Thyroid gland (tissue), 4 donors: Measurements from ENCODE around the gene CAMLG.

ENCODE experiments used
- POLR2A ChIP-seq, 2 donors: fragments of 450-650 bp; IDR thresholded peaks; one replicate each; pipeline ENCODE4 v1.6.1; 2017; ENCODE audit warnings: antibody characterized with exemption in 2 of 2, mild to moderate bottlenecking in 2 of 2, moderate library complexity in 1 of 2
- TF ChIP-seq, protein P1 (sequence below), 6 experiments: fragments of 200-600 bp in 3 of 6; fragments of 450-650 bp in 3 of 6; sonication (generic) in 3 of 6; IDR thresholded peaks; one replicate each; pipeline ENCODE4 v1.5.1; 2016 to 2019; ENCODE audit warnings: antibody characterized with exemption in 6 of 6, mild to moderate bottlenecking in 2 of 6, inconsistent platforms in 1 of 6, moderate library complexity in 1 of 6

DNA sequence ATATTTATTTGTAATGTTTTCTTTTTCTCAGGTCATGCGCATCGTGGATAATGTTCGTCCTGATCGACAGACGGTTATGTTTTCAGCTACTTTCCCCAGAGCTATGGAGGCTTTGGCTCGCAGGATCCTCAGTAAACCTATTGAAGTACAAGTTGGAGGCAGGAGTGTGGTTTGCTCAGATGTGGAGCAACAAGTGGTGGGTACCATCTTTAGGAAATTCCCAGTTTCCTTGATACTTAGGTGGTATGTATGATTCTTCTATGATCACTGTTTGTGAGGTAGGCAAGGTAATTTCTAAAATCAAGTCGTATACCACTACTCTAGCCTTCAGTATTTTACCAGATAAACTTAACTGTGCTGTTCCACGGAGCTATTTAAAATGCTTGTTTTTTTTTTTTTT lies 56.5 kb downstream of the CAMLG start:
- TF ChIP-seq, protein P1, sequence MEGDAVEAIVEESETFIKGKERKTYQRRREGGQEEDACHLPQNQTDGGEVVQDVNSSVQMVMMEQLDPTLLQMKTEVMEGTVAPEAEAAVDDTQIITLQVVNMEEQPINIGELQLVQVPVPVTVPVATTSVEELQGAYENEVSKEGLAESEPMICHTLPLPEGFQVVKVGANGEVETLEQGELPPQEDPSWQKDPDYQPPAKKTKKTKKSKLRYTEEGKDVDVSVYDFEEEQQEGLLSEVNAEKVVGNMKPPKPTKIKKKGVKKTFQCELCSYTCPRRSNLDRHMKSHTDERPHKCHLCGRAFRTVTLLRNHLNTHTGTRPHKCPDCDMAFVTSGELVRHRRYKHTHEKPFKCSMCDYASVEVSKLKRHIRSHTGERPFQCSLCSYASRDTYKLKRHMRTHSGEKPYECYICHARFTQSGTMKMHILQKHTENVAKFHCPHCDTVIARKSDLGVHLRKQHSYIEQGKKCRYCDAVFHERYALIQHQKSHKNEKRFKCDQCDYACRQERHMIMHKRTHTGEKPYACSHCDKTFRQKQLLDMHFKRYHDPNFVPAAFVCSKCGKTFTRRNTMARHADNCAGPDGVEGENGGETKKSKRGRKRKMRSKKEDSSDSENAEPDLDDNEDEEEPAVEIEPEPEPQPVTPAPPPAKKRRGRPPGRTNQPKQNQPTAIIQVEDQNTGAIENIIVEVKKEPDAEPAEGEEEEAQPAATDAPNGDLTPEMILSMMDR (IDR thresholded peaks at IDR 0.05), result no peak
- TF ChIP-seq POLR2A (IDR thresholded peaks at IDR 0.05), result no peak
